Left cardiac atrium (tissue), 4 donors: ENCODE results near the gene IL6. TPM values are rescaled to one million over a fixed set of nuclear protein-coding genes. Genes with fewer than 3 reads are reported as not detected.
"Not testable (repeated sequence)": the region's sequence is repeated elsewhere in the genome, so short reads cannot be mapped to it uniquely, and the experiment has no call there.

Experiments used
- ATAC-seq, 2 donors: fragments of 200-7000 bp; cut with Tn5 transposase; one replicate each; pipeline ENCODE4 v1.9.1; 2020; ENCODE audit warnings: mild to moderate bottlenecking in 2 of 2, moderate library complexity in 2 of 2
- DNase-seq: peaks from one replicate; pipeline ENCODE4 v3.0.0-alpha.2; 2020
- intact Hi-C, 2 donors: fragments of 100-400 bp; cut with DNase I; formaldehyde crosslinking; loops; one replicate each; pipeline versions ENCODE4 v1.14.1 to v1.15.1; 2022 to 2023
- long read RNA-seq: library from polyadenylated mRNA; unstranded; transcript quantifications from one replicate; pipeline ENCODE4 v2.0.0, GENCODE V29; 2021
- total RNA-seq, 2 donors: library from RNA; stranded (reverse); fragmentation: NEBNext Ultra II Directional; extraction: Animal tissue kit (Norgen Biotek cat#: 25700); gene quantifications; one replicate each; pipeline ENCODE4 v1.2.1, GENCODE V29; 2021
- donor health status: DM: no; HTN: yes; CAD: no.
- donor health status: DM: no; HTN: yes; CAD: no; lungs with severe emphysema.
- donor health status: DM: yes; HTN: yes; CAD: no.
- donor health status: Dilated cardiomyopathy.

Gene IL6
- total RNA-seq: 10 to 100 TPM in 1 of 2 donors, 1 to 10 TPM in 1; 3.3 to 20.1 TPM
- long read RNA-seq, partial matches to known transcripts: 0 of 3 reads
- long read RNA-seq, other reads (novel, unspliced or antisense): 1 of 3 reads

DNA sequence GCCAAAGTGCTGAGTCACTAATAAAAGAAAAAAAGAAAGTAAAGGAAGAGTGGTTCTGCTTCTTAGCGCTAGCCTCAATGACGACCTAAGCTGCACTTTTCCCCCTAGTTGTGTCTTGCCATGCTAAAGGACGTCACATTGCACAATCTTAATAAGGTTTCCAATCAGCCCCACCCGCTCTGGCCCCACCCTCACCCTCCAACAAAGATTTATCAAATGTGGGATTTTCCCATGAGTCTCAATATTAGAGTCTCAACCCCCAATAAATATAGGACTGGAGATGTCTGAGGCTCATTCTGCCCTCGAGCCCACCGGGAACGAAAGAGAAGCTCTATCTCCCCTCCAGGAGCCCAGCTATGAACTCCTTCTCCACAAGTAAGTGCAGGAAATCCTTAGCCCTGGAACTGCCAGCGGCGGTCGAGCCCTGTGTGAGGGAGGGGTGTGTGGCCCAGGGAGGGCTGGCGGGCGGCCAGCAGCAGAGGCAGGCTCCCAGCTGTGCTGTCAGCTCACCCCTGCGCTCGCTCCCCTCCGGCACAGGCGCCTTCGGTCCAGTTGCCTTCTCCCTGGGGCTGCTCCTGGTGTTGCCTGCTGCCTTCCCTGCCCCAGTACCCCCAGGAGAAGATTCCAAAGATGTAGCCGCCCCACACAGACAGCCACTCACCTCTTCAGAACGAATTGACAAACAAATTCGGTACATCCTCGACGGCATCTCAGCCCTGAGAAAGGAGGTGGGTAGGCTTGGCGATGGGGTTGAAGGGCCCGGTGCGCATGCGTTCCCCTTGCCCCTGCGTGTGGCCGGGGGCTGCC lies at the start of gene IL6:
Gene IL6, plus strand, starts transcription at position 294 of the 807 bp plus-strand sequence. Its CDS starts 63 bp downstream, at position 357.
- ATAC-seq: peak; percentile 92
- peak; percentile 87 for DNase-seq
- intact Hi-C loops: loop anchor here (2.0 to 10.0 kb wide), 4 partner anchors 140 to 328 kb away; no protein-coding TSS in a partner anchor

DNA sequence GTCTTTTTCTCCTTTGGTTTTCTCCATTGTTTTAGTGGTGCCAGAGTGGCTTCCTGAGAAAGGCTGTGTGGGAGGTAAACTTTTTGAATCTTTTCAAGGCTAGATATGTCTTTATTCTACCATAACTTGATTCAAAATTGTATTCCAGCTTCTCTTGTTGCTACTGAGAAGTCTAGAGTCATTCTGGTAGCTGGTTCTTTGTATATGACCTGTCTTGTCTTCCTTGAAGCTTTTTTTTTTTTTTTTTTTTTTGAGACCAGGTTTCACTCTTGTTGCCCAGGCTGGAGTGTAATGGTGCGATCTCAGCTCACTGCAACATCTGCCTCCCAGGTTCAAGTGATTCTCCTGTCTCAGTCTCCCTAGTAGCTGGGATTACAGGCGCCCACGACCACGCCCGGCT lies 49.7 kb upstream of the IL6 start:
- intact Hi-C loops, ATAC-seq, DNase-seq: not testable (repeated sequence)

DNA sequence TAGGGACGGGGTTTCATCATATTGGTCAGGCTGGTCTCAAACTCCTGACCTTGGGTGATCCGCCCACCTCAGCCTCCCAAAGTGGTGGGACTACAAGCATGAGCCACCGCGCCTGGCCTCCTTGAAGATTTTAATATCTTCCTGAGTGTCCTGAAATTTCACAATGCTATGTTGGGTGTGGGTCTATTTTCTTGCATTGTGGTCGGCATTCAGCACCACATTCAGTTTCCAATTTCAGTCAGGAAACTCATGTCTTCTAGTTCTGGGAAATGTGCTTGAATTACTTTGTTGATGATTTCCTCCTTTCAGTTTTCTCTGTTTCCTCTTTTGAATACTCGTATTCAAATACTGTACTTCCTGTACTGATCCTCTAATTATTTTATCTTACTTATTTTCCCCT lies 49.3 kb upstream of the IL6 start:
- DNase-seq: no peak
- no peak for ATAC-seq
- intact Hi-C loops: no loop called here

DNA sequence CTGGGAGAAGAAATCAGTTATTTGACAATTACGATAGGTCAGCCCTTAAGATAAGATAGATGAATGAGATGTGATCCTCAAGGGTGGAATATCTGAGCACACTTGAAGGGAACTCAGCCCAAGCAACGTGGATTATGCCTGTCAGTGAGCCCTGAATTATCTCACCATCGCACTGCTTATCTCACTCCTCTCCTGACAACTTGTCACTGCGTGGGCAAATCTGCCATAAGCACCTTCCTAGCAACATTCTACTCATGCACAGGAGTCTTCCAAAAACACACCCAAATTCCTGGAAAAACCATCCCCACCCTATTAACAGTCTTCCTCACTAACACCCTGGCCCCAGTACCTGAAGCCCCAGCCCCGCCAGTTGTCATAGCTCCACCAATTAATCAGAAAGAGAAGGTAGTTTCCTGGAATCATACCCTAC lies 46.5 kb upstream of the IL6 start:
- no peak for ATAC-seq
- intact Hi-C loops: no loop called here

DNA sequence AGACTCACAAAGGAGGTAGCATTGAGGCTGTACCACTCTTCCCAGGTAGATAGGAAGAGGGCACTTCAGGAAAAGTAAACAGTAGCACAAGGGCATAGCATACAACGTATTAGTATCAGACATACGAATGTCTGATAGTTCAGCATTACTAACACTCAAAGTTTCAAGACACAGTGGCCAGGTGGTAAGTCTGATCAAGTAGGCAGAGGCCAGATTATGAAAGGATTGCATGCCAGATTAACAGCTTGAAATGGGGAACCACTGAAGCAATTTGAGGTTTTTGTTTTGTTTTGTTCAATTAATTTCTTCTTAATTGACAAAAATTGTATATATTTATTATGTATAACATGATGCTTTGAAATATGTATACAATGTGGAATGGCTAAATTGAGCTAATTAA lies 45.7 kb upstream of the IL6 start:
- no peak for ATAC-seq
- intact Hi-C loops: no loop called here
- DNase-seq: no peak

More for the DNA sequence above, 46.5 kb upstream of the IL6 start:
- no peak for DNase-seq

DNA sequence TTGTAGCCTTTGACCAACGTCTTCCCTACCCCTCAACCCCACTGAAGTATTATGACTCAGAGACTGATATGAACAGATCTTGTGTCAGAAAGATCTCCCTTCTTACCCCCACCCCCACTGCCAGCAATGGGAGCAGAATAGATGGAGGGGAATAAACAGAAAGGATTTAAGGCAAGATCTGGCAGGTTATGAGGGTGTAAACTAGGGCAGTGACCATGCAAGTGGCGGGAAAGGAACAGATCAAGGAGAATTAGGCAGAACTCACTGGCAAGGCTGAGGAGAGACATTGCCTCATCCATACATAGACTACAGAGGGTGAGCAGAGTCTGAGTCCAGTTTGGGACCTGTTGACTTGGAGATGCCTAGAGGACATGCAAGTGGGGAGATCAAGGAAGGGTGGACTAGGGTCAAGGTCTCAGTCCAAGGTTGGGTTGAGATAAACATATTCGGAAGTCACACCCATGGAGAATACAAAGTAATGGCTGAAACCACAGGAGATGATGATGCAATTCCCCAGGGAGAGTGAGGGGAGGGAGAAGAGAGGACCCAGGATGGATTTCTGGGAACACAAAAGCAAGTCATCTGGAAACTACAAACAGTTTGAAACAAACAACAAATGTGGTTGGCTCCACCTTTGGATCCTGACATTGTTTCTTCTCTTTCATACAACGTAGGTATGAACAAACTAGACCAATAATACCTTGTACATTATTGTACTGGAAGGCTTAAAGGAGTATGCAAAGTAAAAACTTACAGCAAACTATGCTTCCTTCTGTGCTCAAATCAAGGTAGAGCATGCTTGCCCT lies 44.9 kb upstream of the IL6 start:
- no peak for ATAC-seq
- DNase-seq: no peak
- intact Hi-C loops: no loop called here

DNA sequence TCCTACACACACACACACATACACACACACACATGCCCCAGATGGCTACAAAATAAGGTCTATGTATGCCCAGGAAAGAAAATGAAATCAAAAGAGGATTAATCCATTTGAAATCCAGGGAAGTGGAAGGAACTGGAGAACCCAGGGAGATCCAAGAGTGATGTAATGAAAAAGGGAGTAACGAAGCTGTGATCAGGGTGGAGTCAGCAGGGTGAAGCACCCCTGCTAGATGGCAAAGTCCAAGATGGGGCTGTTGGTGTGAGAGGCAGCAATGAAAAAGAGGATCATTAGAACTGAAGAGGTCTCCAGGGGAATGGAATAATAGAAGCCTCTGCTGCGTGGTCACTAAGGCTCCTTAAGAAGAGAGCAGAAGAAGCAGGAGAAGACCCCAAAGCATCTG lies 43.6 kb upstream of the IL6 start:
- intact Hi-C loops: no loop called here
- no peak for ATAC-seq
- no peak for DNase-seq

DNA sequence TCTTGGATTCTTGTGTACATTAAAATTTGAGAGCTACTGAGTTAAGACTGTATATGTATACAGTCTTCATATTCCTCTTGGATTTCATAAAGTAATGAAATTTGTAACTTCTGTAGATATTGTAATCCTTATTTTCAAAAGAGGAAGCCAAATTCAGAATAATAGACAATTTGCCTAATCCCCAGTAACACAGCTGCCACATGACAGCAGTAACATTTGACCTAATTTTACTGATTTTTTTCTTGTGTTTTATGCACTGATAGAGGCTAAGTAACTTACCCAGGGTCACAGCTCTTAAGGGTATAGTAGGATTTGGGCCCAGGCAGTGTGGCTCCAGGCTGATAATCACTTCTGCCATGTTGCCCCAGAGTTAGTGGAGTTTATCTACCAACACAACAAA lies 40.4 kb upstream of the IL6 start:
- no peak for ATAC-seq

DNA sequence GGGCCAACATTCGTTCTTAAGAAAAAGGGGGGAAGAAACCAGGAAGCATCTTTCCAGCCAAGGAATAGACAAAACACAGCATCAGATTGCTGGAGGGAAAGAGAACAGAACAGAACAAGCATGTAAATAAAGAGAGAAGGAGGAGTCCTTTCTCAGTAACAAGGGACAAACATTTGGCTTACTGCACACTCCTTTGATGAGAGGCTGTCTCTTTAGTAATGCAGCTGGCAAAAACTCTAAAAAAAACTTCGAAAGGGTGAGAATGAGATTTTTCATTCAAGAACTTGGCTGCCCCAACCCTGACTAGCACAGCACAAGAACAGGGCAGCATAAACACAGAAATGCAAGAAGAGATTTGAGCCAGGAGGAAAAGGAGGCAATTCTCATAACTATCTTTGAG lies 38.9 kb upstream of the IL6 start:
- ATAC-seq (no peak), DNase-seq (no peak)
- intact Hi-C loops: no loop called here

More for the DNA sequence above, 40.4 kb upstream of the IL6 start:
- intact Hi-C loops: no loop called here
- DNase-seq: no peak

DNA sequence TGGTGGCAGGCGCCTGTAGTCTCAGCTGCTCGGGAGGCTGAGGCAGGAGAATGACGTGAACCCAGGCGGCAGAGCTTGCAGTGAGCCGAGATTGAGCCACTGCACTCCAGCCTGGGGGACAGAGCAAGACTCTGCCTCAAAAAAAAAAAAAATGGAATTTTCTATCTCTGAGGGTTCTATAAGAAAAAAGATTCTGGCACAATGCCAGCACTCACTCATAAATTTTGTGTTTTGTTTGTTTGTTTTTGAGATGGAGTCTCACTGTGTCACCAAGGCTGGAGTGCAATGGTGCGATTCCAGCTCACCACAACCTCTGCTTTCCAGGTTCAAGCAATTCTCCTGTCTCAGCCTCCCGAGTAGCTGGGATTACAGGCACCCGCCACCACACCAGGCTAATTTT lies 38.1 kb upstream of the IL6 start:
- intact Hi-C loops, DNase-seq, ATAC-seq: not testable (repeated sequence)

DNA sequence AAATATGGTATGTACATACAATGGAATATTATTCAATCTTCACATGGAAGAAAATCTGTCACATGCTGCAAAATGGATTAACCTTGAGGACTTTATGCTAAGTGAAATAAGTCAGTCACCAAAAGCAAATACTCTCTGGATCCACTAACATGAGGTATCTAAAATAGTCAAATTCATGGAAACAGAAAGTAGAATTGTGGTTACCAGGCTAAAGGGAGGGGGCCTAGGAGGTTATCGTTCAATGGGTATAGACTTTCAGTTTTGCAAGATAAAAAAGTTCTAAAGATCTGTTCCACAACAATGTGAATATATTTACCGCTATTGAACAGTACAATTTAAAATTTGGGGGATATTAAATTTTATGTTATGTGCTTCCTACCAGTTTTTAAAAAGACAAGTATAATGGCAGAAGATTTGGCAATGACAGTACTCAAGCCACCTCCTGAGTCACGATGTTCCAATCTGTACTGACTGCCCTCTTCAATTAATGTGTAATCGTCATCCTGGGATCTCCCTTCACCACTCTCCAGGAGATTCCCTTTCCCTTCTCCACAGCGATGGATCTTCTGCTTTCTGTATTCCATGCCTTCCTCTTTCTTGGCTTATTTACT lies 32.3 kb upstream of the IL6 start:
- DNase-seq: no peak
- no peak for ATAC-seq
- intact Hi-C loops: no loop called here

DNA sequence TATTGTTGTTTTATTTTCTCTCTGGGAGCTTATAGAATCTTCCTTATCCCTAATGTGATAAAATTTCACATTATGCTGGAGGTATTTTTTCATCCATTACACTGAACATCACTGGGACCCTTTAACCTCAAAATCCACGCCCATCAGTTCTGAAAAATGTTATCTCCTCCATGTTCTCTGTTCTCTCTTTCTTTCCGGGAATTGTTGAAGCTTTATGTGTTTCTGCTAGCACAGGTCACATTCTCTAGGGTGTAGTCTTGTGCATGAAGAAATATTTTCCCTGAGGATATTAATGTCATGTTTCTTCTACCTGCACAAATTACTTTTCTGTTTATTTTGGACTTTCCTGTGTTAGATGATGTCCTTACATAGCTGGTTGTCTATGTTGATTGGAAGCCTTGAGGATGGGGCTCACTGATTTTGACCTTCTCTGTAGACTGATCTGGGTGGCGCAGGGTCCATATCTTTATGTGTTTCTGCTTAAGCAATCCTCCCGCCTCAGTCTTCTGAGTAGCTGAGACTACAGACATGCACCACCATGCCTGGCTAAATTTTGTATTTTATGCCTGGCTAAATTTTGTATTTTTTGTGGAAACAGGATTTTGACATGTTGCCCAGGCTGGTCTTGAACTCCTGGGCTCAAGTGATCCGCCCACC lies 31.4 kb upstream of the IL6 start:
- DNase-seq (no peak), ATAC-seq (no peak)
- intact Hi-C loops: no loop called here

DNA sequence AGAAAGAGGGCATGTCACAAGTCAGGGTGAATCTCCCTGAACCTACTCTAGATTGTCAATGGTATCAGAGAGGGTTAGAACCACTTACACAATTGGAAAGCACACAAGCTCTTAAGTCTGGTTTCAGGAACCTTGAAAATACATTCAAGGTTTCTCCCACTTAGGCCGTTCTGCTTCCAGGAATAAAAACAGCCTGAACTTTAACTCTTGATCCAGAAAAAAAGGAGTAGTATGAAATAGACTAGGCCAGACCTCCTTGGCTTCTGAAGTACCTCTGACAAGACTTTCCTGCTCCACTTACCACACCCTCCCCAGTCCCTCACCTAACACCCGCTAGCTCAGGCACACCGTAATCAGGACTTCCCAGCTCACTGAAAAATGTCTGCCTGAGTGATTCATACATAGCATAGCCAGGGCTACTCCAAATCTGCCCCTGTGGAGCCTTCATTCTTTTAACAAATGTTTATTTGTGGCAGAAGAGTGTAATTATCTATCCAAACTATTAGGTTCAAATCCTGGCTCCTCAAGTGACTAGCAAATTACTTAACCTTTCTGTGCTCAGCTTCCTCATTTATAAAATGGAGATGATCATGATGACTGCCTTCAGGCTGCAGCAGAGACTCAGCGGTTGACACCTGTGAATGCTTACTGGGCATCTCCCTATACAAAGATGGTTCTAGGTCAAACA lies 30.3 kb upstream of the IL6 start:
- intact Hi-C loops: no loop called here
- DNase-seq (no peak), ATAC-seq (peak in 1 of 2 donors; percentile 94)

DNA sequence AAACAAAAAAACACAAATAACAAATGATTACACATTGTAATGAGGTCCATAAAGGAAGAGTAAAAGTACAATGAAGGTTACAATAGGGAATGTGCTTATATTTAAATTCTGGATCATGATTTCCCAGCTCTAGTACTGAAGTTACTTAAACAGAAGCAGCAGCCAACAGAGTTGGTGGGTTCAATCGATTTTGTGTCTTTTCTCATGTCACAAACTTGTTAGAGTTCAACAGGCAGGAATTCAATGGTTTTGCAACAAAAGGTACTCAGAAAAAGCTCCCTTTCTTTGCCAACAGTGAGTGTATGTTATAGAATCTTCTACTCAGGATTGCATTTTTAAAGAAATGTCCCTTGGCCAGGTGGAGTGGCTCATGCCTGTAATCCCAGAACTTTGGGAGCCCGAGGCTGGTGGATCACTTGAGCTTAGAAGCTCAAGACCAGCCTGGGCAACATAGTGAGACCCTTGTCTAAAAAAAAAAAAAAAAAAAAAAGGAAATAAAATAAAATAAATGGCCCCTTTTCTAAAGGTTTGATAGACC lies 29.6 kb upstream of the IL6 start:
- DNase-seq: no peak
- intact Hi-C loops: no loop called here
- ATAC-seq: no peak

DNA sequence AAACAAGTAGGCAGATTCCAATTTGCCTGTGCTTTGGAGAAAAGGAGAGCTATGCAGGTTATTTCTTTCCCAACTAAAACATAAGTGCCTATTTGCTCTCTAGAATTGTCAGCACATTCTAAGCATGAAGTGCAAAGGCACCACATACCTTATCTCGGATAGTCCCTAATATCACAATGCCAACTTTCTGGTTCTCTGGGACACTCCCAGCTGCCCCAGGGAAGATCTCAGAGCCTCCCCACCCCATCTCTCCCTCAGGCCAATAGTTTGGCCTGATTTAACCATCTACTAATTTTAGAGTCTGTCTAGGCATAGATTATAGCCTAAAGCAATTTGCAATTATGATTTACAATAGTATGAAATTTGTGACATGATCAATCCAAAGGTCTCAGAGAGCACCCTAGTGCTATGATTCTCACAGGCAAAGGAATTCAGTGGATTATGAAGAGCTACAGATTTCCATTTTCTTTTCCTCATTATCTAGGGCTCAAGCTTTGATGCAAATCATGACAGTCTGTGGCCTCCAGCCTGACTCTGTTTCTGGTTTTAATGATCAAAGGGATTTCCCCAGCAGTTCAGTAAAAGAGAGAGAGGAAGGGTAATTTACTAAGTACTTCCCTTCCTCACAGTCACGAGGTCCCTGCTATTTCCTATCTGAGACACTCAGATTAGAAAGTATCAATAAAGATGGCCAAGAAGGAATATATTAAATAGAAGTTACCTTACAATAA lies 29.0 kb upstream of the IL6 start:
- DNase-seq (no peak), ATAC-seq (no peak)
- intact Hi-C loops: no loop called here

DNA sequence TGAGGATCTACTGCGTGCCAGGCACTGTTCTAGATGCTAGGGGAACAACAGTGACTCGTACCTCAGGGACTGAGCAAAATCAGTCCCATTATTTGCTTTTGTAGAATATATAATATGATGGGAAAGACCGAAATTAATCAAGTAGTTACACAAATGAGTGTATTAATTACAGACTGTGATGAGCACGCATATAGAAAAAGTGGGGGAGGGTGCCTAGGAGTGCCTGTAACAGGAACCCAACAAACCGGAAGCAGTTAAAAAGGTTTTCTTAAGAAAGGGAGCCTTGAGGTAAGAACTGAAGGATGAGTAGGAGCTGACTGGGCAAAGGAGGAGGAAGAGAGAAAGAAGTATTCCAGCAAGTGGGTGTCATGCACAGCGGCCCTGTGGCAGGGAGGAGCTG lies 28.2 kb upstream of the IL6 start:
- DNase-seq (no peak), ATAC-seq (no peak)
- intact Hi-C loops: no loop called here

DNA sequence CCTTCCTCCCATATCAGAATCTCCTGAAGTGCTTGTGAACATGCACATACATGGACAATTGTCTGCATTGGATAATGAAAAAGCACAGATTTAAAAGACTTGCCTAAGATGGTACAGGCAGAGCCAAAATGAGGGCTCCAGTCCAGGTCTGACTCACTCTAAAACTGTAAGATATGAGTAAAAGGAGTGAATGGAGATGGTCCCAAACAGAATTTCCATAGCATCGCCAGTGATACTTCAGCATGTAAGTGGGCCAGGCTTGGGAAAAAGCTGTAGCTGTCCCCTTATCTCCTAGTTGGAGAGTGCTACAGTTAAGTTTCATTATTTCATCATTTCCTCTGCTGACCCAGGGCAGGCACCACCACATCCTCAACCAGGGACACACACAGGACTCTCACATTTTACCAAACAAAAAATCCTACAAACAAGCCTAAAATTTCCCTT lies 26.4 kb upstream of the IL6 start:
- ATAC-seq: peak in 1 of 2 donors; percentile 69
- intact Hi-C loops: no loop called here

DNA sequence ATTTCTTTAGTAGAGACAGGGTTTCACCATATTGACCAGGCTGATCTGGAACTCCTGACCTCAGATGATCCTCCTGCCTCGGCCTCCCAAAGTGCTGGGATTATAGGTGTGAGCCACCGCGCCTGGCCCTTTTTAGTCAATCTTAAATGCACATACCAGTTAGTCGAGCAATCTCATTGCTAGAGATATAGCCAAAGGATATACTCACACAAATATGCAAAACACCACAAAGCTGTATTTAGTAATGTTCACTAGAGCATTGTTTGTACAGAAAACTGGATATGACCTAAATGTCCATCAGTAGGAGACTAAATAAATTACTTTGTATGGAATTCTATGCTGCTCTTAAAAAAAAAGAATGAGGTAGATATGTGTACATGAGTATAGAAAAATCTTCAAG lies 24.5 kb upstream of the IL6 start:
- no peak for DNase-seq
- ATAC-seq: no peak
- intact Hi-C loops: no loop called here

More for the DNA sequence above, 26.4 kb upstream of the IL6 start:
- DNase-seq: no peak
